ENCODE results near the gene TMPRSS11D. TPM values are rescaled to one million over a fixed set of nuclear protein-coding genes. Genes with fewer than 3 reads are reported as not detected.

Gene TMPRSS11D
- total RNA-seq, 1 experiment from 2014 or later = not detected

DNA sequence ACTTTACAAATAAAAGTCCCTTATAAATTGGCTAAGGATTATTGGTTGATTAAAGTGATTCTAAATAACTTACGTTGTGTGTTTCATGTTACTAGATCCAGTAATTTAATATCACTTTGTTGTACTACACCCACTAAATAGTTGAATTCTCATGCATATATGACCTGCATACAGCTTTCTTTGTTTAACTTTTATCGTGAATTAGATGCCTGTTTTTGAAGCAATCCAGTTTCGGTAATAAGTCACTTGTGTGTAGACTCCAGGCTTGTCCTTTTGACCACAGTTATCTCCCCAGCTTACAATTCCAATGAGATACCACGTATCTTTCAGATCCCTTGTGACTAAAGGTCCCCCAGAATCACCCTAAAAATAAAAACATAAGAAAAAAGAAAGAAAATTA, 27.3 kb upstream of the TMPRSS11D start:
- Histone ChIP-seq H3K9me3 (ENCODE audit: insufficient read depth, low read depth) (no peaks in the 10 kb centered on the region), H3K4me3 (no peak overlapping the region), H3F3A (ENCODE audit: insufficient read depth, low read depth) (no peaks in the 10 kb centered on the region), H3K9me2 (ENCODE audit: insufficient read depth) (no peaks in the 10 kb centered on the region), H4K20me1 (ENCODE audit: insufficient read depth) (no peaks in the 10 kb centered on the region), H3K4me1 (replicated peaks; ENCODE audit: insufficient read depth) (no peaks in the 10 kb centered on the region), H3K79me2 (ENCODE audit: low read depth) (no peaks in the 10 kb centered on the region), H3K27ac (no peak overlapping the region), H3K36me3 (ENCODE audit: low read depth) (no peaks in the 10 kb centered on the region), H2AFZ (no peak overlapping the region), H3K27me3 (ENCODE audit: insufficient read depth, low read depth) (no peaks in the 10 kb centered on the region), H3K4me2 (no peak overlapping the region)
- intact Hi-C loops (cut with micrococcal nuclease; ENCODE audit: unreplicated experiment) = no loop called here
- BruUV-seq (replicated peaks) = no TSS peak
- CTCF ChIA-PET = no interaction called here
- no peak for DNase-seq
- POLR2A ChIA-PET (ENCODE audit: unreplicated experiment) = no interaction called here
- TF ChIP-seq, protein P1, sequence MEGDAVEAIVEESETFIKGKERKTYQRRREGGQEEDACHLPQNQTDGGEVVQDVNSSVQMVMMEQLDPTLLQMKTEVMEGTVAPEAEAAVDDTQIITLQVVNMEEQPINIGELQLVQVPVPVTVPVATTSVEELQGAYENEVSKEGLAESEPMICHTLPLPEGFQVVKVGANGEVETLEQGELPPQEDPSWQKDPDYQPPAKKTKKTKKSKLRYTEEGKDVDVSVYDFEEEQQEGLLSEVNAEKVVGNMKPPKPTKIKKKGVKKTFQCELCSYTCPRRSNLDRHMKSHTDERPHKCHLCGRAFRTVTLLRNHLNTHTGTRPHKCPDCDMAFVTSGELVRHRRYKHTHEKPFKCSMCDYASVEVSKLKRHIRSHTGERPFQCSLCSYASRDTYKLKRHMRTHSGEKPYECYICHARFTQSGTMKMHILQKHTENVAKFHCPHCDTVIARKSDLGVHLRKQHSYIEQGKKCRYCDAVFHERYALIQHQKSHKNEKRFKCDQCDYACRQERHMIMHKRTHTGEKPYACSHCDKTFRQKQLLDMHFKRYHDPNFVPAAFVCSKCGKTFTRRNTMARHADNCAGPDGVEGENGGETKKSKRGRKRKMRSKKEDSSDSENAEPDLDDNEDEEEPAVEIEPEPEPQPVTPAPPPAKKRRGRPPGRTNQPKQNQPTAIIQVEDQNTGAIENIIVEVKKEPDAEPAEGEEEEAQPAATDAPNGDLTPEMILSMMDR (conservative IDR thresholded peaks at IDR 0.05) = no peak

DNA sequence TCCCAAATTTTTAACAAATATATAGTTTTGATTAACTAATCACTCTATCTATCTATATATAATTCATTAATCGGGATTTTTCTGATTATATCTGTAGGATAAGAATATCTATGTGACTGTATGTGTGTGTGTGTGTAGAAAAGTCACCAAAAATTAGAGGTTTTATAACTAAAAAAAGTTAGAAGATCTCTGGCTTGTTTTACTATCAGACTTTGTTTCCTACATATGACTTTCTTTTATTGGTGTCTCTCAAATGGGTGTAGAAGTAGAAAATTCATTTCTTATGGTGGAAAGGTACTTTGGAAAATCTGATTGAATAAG, 26.7 kb upstream of the TMPRSS11D start:
- TF ChIP-seq, protein P1 (conservative IDR thresholded peaks at IDR 0.05) = no peak; the same call in 1 of the 2 replicates
- TF ChIP-seq EZH2 (IDR thresholded peaks at IDR 0.05; ENCODE audit: low read depth) = no peak
- intact Hi-C loops (cut with micrococcal nuclease; ENCODE audit: unreplicated experiment) = loop anchor here (1.0 kb wide), 1 partner anchor 38 kb away; no protein-coding TSS in a partner anchor
- no peaks in the 10 kb centered on the region for H3K4me1 ChIP-seq (replicated peaks; ENCODE audit: insufficient read depth)
- ChIA-PET POLR2A (ENCODE audit: unreplicated experiment) (no interaction called here), CTCF (interaction anchor here (0.6 kb wide), 1 partner anchor 157 kb away, joined by 3 read pairs; no protein-coding TSS in a partner anchor)
- H4K20me1 ChIP-seq (ENCODE audit: insufficient read depth) = no peaks in the 10 kb centered on the region
- no peaks in the 10 kb centered on the region for H3K79me2 ChIP-seq (ENCODE audit: low read depth)
- no peak overlapping the region for H3K4me3 ChIP-seq
- no peaks in the 10 kb centered on the region for H3K36me3 ChIP-seq (ENCODE audit: low read depth)
- no peaks in the 10 kb centered on the region for H3K9me3 ChIP-seq (ENCODE audit: insufficient read depth, low read depth)
- no peaks in the 10 kb centered on the region for H3F3A ChIP-seq (ENCODE audit: insufficient read depth, low read depth)
- H3K27ac ChIP-seq = no peak overlapping the region
- BruUV-seq (replicated peaks) = no TSS peak
- no peak overlapping the region for H3K4me2 ChIP-seq
- no peaks in the 10 kb centered on the region for H3K9me2 ChIP-seq (ENCODE audit: insufficient read depth)
- no peaks in the 10 kb centered on the region for H3K27me3 ChIP-seq (ENCODE audit: insufficient read depth, low read depth)
- DNase-seq = no peak
- H2AFZ ChIP-seq = no peak overlapping the region

DNA sequence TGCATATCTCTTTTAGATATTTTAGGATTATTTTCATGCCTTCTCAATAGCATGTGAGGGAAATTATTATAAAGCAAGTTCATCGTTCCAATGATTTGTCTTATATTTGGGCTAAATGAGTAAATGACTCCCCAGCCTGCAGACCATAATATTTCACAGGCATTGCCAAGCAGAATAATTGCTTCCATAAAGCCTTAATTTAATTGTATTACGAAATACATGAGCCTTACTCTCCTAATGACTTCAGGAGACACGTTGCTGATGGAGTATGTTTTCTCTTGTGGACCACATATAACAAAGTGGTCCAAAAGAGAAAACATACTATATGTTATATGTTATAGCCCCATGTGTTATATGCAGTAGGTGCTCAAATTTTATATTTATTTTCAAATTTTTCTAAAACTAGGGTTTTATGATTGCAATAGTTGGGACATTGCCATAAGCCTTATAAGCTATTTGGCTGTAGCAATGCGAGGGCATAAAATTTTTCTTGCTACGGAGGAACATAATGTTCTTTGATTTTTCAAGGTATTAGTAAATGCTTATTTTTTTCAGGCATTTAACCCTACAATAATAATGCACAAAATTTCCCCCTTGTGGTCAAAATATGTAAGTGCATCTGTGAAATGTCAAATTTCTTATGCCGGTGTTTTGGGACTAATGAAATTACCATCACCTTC, 26.2 kb upstream of the TMPRSS11D start:
- no peak for DNase-seq
- CTCF ChIA-PET = interaction anchor here (0.6 kb wide), 1 partner anchor 156 kb away, joined by 3 read pairs; no protein-coding TSS in a partner anchor
- no peaks in the 10 kb centered on the region for H3K9me3 ChIP-seq (ENCODE audit: insufficient read depth, low read depth)
- no peaks in the 10 kb centered on the region for H3K9me2 ChIP-seq (ENCODE audit: insufficient read depth)
- H3K36me3 ChIP-seq (ENCODE audit: low read depth) = no peaks in the 10 kb centered on the region
- H3K79me2 ChIP-seq (ENCODE audit: low read depth) = no peaks in the 10 kb centered on the region
- no peaks in the 10 kb centered on the region for H3F3A ChIP-seq (ENCODE audit: insufficient read depth, low read depth)
- POLR2A ChIA-PET (ENCODE audit: unreplicated experiment) = no interaction called here
- BruUV-seq (replicated peaks) = no TSS peak
- no peaks in the 10 kb centered on the region for H3K4me1 ChIP-seq (replicated peaks; ENCODE audit: insufficient read depth)
- no peaks in the 10 kb centered on the region for H3K27me3 ChIP-seq (ENCODE audit: insufficient read depth, low read depth)
- no peak overlapping the region for H2AFZ ChIP-seq
- H4K20me1 ChIP-seq (ENCODE audit: insufficient read depth) = no peaks in the 10 kb centered on the region
- TF ChIP-seq, protein P1 (conservative IDR thresholded peaks at IDR 0.05) = peak; percentile 76
- TF ChIP-seq EZH2 (IDR thresholded peaks at IDR 0.05; ENCODE audit: low read depth) = no peak
- no peak overlapping the region for H3K27ac ChIP-seq
- intact Hi-C loops (cut with micrococcal nuclease; ENCODE audit: unreplicated experiment) = loop anchor here (1.0 kb wide), 1 partner anchor 38 kb away; no protein-coding TSS in a partner anchor
- no peak overlapping the region for H3K4me2 ChIP-seq
- H3K4me3 ChIP-seq = no peak overlapping the region
